GM06990 (cell line): ENCODE data around the gene PARG.
"Not testable (repeated sequence)": the region's sequence is repeated elsewhere in the genome, so short reads cannot be mapped to it uniquely, and the experiment has no call there.

Source experiments
- DNase-seq: peaks from one replicate; pipeline ENCODE4 v3.0.0-alpha.2; 2011; ENCODE audit not compliant: insufficient read length; ENCODE audit errors: extremely low read depth
- H3K27me3 ChIP-seq: replicated peaks from 2 replicates; pipeline ENCODE4 v1.6.0; 2011; ENCODE audit warnings: low read length; ENCODE audit not compliant: control insufficient read depth, insufficient read depth
- H3K36me3 ChIP-seq: 2 replicates; pipeline ENCODE4 v1.5.1; 2011; ENCODE audit warnings: low read length; ENCODE audit not compliant: control insufficient read depth, insufficient read depth
- H3K4me3 ChIP-seq: replicated peaks from 2 replicates; pipeline ENCODE4 v1.5.1; 2011; ENCODE audit warnings: low read depth, mild to moderate bottlenecking, control low read depth, low read length
- TF ChIP-seq, protein P1 (sequence below): IDR thresholded peaks from 2 replicates; pipeline ENCODE4 v1.5.1; 2011; ENCODE audit warnings: low read length, control low read depth, mild to moderate bottlenecking, inconsistent platforms; ENCODE audit not compliant: insufficient read depth, poor library complexity, severe bottlenecking

Gene PARG

DNA sequence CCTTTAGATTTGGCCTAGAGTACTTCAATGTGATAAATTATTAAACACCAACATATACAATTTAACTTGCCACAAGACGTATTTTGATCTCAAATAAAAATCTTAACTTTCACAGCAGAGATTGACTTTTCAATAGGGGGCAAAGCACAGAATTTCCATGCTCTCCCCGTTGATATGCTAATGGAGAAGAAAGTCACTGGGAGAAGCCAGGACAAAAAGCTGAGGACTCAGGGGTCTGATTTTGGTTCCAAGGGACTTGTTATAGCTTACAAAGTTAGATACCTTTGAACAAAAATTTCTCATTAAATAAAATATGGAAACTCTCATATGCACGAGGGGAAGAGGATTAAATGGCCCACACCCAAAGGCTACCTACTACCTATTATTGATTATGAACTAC, 59.5 kb downstream of the PARG start:
- H3K4me3 ChIP-seq, DNase-seq, H3K27me3 ChIP-seq, H3K36me3 ChIP-seq: not testable (repeated sequence)

DNA sequence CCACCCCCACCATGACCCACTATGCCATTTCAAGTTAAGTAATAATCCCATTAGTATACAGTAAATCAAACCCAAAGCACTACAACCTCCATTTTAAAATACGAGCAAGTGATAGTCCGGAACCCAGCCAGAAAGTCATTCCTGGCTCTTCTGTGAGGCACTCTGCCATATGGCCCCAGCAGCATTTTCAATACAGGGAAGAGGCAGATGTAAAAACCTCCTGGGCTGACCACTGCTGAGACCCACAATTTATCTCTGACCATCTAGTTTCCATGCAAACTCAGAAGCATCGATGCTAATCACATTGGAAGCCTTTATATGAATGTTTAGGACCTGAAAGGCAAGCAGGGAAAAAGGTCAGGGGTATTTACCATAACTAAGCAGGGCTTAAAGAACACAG, 69.1 kb downstream of the PARG start:
- H3K27me3 ChIP-seq, H3K36me3 ChIP-seq, H3K4me3 ChIP-seq, DNase-seq: not testable (repeated sequence)

DNA sequence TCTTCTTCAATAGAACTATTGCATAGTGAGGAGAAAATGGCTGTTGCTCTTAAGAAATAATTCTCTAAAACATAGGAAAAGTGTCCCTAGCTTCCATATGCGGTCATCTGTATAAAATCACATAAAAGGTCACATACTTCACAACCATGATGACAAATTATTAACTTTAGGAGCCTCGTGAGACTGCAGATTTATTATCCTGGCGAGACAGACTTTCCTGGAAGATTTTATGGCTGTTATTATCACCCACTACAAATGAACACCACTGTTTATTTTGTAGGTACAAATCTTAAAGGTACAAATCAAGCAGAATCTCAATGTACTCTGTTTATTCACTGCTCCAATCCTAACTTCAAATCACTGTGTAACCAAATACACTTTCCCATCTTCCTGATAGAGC, 70.4 kb downstream of the PARG start:
- H3K4me3 ChIP-seq, H3K36me3 ChIP-seq, DNase-seq, H3K27me3 ChIP-seq: not testable (repeated sequence)

DNA sequence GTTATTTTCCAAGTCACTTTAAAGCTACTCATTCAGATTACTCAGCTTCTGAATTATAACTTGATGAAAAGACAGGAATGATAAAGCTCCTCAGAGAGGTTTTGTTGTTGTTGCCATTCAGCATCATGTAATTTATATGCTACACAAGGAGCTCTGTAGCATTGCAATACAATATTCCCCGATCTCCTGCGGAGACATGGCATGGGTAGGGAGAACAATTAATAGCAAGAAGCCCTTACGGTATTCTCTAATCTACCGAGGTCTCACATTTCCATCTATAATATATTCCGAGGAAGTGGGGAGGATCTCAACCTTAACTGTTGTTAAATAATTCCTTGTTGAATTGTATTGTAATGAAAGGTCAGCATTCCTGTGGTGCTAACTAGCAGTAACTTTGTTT, 81.9 kb downstream of the PARG start:
- H3K4me3 ChIP-seq, H3K27me3 ChIP-seq, DNase-seq, H3K36me3 ChIP-seq: not testable (repeated sequence)

DNA sequence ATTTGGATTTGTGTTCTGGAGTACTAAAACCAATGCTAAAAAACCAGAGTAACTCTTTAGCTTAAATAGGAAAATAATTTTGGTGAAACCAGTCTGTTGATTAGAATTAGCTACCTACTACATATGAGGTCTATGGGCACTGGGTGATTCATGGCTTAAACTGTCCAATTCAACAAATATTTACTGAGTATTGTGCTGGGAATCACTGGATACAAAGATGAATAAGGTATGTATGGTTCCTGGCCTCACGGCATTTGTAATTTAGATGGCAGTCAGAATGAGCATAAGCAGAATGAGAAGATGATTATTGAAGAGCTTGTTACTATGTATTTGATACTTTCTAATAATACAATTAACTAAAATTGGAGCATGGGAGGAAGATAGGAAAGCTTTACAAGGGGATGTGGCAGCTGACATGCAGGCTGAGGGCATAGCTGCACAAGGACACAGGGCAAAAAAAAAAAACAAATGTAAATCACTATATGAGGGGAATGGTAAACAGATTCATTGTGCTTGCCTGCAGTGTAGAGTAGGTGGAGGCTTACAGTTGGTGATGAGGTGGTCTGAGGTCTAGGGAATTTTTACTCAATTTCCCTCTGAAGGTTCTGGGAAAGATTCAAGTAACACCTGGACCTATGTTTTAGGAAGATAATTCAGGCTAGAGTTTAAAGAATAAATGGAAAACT, 83.0 kb downstream of the PARG start:
- DNase-seq, H3K36me3 ChIP-seq, H3K27me3 ChIP-seq, H3K4me3 ChIP-seq: not testable (repeated sequence)

DNA sequence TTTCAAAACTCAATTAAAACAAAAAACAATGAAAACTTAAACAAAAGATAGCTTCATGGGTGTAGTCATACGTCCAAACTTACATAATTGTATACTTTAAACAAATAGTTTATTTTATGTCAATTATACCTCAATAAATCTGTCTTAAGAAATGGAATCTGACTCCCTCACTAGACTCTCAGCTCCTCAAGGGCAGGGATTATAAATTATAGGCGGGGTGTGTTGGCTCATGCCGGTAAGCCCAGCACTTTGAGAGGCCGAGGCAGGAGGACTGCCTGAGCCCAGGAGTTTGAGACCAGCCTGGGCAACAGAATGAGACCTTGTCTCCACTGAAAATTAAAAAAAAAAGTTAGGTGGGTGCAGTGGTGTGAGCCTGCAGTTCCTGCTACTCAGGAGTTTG, 92.3 kb downstream of the PARG start:
- H3K27me3 ChIP-seq, DNase-seq, H3K36me3 ChIP-seq, H3K4me3 ChIP-seq: not testable (repeated sequence)

DNA sequence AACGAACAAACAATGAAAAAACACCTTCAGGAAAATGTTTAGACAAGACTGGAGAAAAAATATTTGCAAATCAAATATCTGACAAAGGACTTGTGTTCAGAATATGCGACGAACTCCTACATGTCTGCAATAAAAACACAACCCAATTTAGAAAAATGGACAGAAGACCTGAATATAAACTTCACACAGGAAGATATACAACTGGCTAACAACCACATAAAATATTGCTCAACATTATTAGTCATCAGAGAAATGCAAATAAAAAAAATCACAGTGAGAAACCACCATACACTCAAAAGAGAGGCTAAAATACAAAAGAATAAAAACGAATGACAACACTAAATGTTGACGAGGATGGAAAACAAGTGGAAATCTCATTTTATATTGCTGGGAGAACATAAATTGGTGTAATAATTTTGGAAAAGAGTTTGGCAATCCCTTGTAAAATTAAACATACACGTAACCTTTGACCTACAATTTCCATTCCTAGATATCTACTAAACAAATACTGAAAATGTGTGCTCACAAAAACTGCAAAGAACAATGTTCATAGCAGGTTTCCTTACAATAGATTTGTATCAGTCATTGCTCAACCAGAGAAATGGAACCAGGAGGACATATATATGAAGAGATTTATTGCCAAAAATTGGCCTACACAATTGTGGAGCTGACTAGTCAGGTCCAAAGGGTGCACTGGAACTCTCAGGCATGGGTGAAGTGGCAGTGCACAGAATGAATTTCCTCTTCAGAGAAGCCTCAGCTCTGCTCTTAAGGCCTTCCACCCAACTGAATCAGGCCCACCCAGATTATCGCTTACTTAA, 96.8 kb downstream of the PARG start:
- TF ChIP-seq, protein P1, sequence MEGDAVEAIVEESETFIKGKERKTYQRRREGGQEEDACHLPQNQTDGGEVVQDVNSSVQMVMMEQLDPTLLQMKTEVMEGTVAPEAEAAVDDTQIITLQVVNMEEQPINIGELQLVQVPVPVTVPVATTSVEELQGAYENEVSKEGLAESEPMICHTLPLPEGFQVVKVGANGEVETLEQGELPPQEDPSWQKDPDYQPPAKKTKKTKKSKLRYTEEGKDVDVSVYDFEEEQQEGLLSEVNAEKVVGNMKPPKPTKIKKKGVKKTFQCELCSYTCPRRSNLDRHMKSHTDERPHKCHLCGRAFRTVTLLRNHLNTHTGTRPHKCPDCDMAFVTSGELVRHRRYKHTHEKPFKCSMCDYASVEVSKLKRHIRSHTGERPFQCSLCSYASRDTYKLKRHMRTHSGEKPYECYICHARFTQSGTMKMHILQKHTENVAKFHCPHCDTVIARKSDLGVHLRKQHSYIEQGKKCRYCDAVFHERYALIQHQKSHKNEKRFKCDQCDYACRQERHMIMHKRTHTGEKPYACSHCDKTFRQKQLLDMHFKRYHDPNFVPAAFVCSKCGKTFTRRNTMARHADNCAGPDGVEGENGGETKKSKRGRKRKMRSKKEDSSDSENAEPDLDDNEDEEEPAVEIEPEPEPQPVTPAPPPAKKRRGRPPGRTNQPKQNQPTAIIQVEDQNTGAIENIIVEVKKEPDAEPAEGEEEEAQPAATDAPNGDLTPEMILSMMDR = no peak
- Histone ChIP-seq H3K4me3 (no peak overlapping the region), H3K36me3 (peaks cover 2% of the 10 kb centered on the region), H3K27me3 (no peaks in the 10 kb centered on the region)
- no peak for DNase-seq

DNA sequence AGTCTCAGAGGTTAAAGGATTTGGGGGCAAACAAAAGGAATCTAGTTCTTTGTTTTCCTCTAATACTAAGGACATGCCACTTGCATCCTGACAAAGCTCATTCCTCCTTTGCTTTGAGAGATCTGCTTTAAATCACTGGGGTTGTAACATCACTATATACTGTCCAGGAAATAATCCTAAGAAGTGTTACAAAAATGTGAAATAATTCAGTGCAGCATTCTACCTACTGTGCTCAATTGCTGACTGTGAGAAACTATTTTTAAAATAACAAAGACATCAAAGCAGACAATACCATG, 99.5 kb downstream of the PARG start:
- DNase-seq, H3K36me3 ChIP-seq, H3K27me3 ChIP-seq, H3K4me3 ChIP-seq: not testable (repeated sequence)

DNA sequence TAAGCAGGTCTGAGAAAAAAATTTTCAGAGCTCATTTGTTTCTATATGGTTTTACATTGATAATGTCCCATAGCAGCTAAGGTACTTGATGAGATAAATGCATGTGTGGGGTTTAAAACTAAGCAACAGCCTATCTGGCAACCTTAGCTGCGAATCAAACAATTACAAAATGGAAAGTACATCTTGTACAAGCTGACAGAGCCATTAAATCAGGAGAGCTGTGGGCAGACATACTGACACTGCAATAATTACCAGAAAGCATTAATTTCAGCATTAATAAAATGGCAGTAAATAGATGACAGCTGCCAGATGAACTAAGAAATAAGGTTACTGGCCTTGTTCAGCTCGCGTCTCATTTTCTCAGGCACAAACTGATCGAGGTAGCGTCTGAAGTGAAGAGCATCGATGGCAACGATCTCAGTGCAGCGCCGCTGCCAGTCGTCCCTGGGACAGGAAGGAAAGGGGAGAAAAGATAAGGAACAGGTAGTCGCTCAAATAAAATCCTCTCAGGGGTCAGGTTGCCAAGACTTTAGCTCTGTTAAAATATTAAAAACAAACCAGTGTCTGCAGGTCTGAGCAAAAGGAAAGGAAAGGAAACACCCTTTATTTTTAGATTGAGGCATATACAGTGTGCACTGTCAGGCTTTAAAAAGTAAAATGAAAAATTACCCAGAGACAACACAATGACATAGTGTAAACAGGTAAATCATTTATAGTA, 100.1 kb downstream of the PARG start:
- H3K36me3 ChIP-seq = peaks cover 2% of the 10 kb centered on the region
- H3K27me3 ChIP-seq = no peaks in the 10 kb centered on the region
- no peak overlapping the region for H3K4me3 ChIP-seq
- DNase-seq = no peak
- TF ChIP-seq, protein P1 = no peak
